ENCODE data around the gene INO80C.

GRCh38 chr18:35501369-35501768, 3.6 kb upstream of the INO80C start:
- TF ChIP-seq CTCF (IDR thresholded peaks at IDR 0.05; ENCODE audit: borderline replicate concordance, extremely low read depth, low read length, poor library complexity, severe bottlenecking), result no peak
- no peak for TF ChIP-seq EZH2 (IDR thresholded peaks at IDR 0.05; ENCODE audit: borderline replicate concordance, low read depth, low read length, severe bottlenecking)

All from DND-41 (cell line).